Spinal cord (tissue), 10 donors: Measurements from ENCODE around the gene UST. TPM values are rescaled to one million over a fixed set of nuclear protein-coding genes. Genes with fewer than 3 reads are reported as not detected.
A peak's percentile ranks its signal among the peaks of the same experiment; 100 is the strongest.

Experiments used
- DNase-seq, 6 donors: peaks; one replicate each; pipeline versions ENCODE4 v3.0.0 to v3.0.0-alpha.2; 2013 to 2015; ENCODE audit warnings: low spot score in 6 of 6, low read depth in 4 of 6
- H3K27ac ChIP-seq: one replicate; pipeline ENCODE4 v1.5.1; 2013; ENCODE audit warnings: low read depth, low read length, control low read depth
- H3K27me3 ChIP-seq: one replicate; pipeline ENCODE4 v1.6.1; 2013; ENCODE audit warnings: low read length; ENCODE audit not compliant: control insufficient read depth, insufficient read depth
- H3K36me3 ChIP-seq: one replicate; pipeline ENCODE4 v1.6.1; 2013; ENCODE audit warnings: low read length; ENCODE audit not compliant: control insufficient read depth, insufficient read depth
- H3K4me1 ChIP-seq: one replicate; pipeline ENCODE4 v1.6.1; 2013; ENCODE audit warnings: low read length; ENCODE audit not compliant: control insufficient read depth, insufficient read depth
- H3K4me3 ChIP-seq: one replicate; pipeline ENCODE4 v1.5.1; 2013; ENCODE audit warnings: low read depth, low read length, control low read depth
- H3K9me3 ChIP-seq: one replicate; pipeline ENCODE4 v1.6.1; 2013; ENCODE audit warnings: low read length; ENCODE audit not compliant: control insufficient read depth, insufficient read depth
- WGBS: methylation state at CpG from one replicate; pipeline ENCODE4 v1.1.5; 2013; ENCODE audit warnings: missing lambda C conversion rate; ENCODE audit not compliant: insufficient coverage; 5-methylcytosine and 5-hydroxymethylcytosine counted together
- polyA plus RNA-seq, 2 donors: library from polyadenylated mRNA; unstranded; fragments of 120-200 nt; gene quantifications; one replicate each; pipeline ENCODE4 v1.2.1, GENCODE V29; 2013; ENCODE audit not compliant: insufficient read length in 2 of 2
- total RNA-seq, 2 donors: library from RNA; depleted of rRNA in 1 of 2; stranded (reverse); fragments of 120-200 nt in 1 of 2; fragments of >200 nt in 1 of 2; gene quantifications; one replicate each; pipeline versions ENCODE4 v1.2.3 to v1.2.4, GENCODE V29; 2013 to 2014
- donor health status: healthy.

The UST gene
- total and polyA plus RNA-seq, 4 donors: 21.5 to 28.9 (median 23.5) TPM

GRCh38 chr6:149084026-149084425 lies 337.2 kb downstream of the UST start:
- H3K4me1 ChIP-seq: peaks cover 12% of the 10 kb centered on the region
- no peak for DNase-seq
- no peak overlapping the region for H3K27ac ChIP-seq
- H3K27me3 ChIP-seq: no peaks in the 10 kb centered on the region
- no peaks in the 10 kb centered on the region for H3K9me3 ChIP-seq
- H3K36me3 ChIP-seq: no peaks in the 10 kb centered on the region
- no peak overlapping the region for H3K4me3 ChIP-seq

GRCh38 chr6:149084808-149085556 lies 338.2 kb downstream of the UST start:
- peaks cover 5% of the 10 kb centered on the region for H3K4me1 ChIP-seq
- DNase-seq: no peak
- H3K9me3 ChIP-seq: no peaks in the 10 kb centered on the region
- no peak overlapping the region for H3K27ac ChIP-seq
- H3K27me3 ChIP-seq: no peaks in the 10 kb centered on the region
- no peak overlapping the region for H3K4me3 ChIP-seq
- WGBS: no CpG with 5 or more reads among the region's 6 CpGs
- no peaks in the 10 kb centered on the region for H3K36me3 ChIP-seq

GRCh38 chr6:149085557-149085938 lies 338.7 kb downstream of the UST start:
- no peak overlapping the region for H3K4me3 ChIP-seq
- DNase-seq: peak in 1 of 6 donors; percentile 60
- H3K9me3 ChIP-seq: no peaks in the 10 kb centered on the region
- peaks cover under 1% of the 10 kb centered on the region for H3K4me1 ChIP-seq
- no peaks in the 10 kb centered on the region for H3K36me3 ChIP-seq
- H3K27ac ChIP-seq: no peak overlapping the region
- no peaks in the 10 kb centered on the region for H3K27me3 ChIP-seq

GRCh38 chr6:149086363-149086762 lies 339.5 kb downstream of the UST start:
- H3K4me3 ChIP-seq: no peak overlapping the region
- no peak for DNase-seq
- no peaks in the 10 kb centered on the region for H3K36me3 ChIP-seq
- no CpG with 5 or more reads among the region's 3 CpGs for WGBS
- H3K4me1 ChIP-seq: peaks cover 4% of the 10 kb centered on the region
- no peak overlapping the region for H3K27ac ChIP-seq
- no peaks in the 10 kb centered on the region for H3K27me3 ChIP-seq
- H3K9me3 ChIP-seq: no peaks in the 10 kb centered on the region

GRCh38 chr6:149087898-149088297 lies 341.1 kb downstream of the UST start:
- no peak for DNase-seq
- H3K36me3 ChIP-seq: no peaks in the 10 kb centered on the region
- 84% methylated on average over 6 of the region's 6 CpGs for WGBS
- no peak overlapping the region for H3K27ac ChIP-seq
- H3K9me3 ChIP-seq: no peaks in the 10 kb centered on the region
- H3K4me3 ChIP-seq: no peak overlapping the region
- peaks cover 4% of the 10 kb centered on the region for H3K4me1 ChIP-seq
- no peaks in the 10 kb centered on the region for H3K27me3 ChIP-seq

GRCh38 chr6:149088361-149088760 lies 341.5 kb downstream of the UST start:
- H3K27ac ChIP-seq: no peak overlapping the region
- WGBS: 95% methylated on average over 8 of the region's 9 CpGs
- no peak overlapping the region for H3K4me3 ChIP-seq
- no peak for DNase-seq
- peaks cover 5% of the 10 kb centered on the region for H3K4me1 ChIP-seq
- no peaks in the 10 kb centered on the region for H3K36me3 ChIP-seq
- H3K9me3 ChIP-seq: no peaks in the 10 kb centered on the region
- H3K27me3 ChIP-seq: no peaks in the 10 kb centered on the region

- Histone ChIP-seq H3K27ac (no peak overlapping the region), H3K4me1 (peaks cover 13% of the 10 kb centered on the region), H3K36me3 (no peaks in the 10 kb centered on the region), H3K9me3 (no peaks in the 10 kb centered on the region), H3K27me3 (no peaks in the 10 kb centered on the region), H3K4me3 (no peak overlapping the region)
- DNase-seq: peak in 1 of 6 donors; percentile 47
- 63% methylated on average over 8 of the region's 8 CpGs for whole genome bisulfite sequencing
Observed at GRCh38 chr6:149089510-149089909, 342.7 kb downstream of the UST start.

- Histone ChIP-seq H3K4me1 (peaks cover 13% of the 10 kb centered on the region), H3K9me3 (no peaks in the 10 kb centered on the region), H3K27me3 (no peaks in the 10 kb centered on the region), H3K4me3 (no peak overlapping the region), H3K36me3 (no peaks in the 10 kb centered on the region), H3K27ac (no peak overlapping the region)
- DNase-seq: peak in 1 of 6 donors; percentile 39
- no CpG with 5 or more reads among the region's 4 CpGs for WGBS
Observed at GRCh38 chr6:149090937-149091336, 344.1 kb downstream of the UST start.

- Histone ChIP-seq H3K27me3 (no peaks in the 10 kb centered on the region), H3K27ac (peak overlapping the region; percentile 36), H3K36me3 (no peaks in the 10 kb centered on the region), H3K9me3 (no peaks in the 10 kb centered on the region), H3K4me1 (peaks cover 13% of the 10 kb centered on the region), H3K4me3 (no peak overlapping the region)
- 44% methylated on average over 3 of the region's 3 CpGs for WGBS
- DNase-seq: peak in 2 of 6 donors; percentile 37 to 57
Observed at GRCh38 chr6:149093643-149094042, 346.8 kb downstream of the UST start.

GRCh38 chr6:149094156-149094555 lies 347.3 kb downstream of the UST start:
- Histone ChIP-seq H3K4me3 (no peak overlapping the region), H3K27me3 (no peaks in the 10 kb centered on the region), H3K27ac (no peak overlapping the region), H3K4me1 (peaks cover 13% of the 10 kb centered on the region), H3K36me3 (no peaks in the 10 kb centered on the region), H3K9me3 (no peaks in the 10 kb centered on the region)
- no CpG with 5 or more reads among the region's 3 CpGs for WGBS
- no peak for DNase-seq
